ENCODE measurements around the gene OGFR. TPM values are rescaled to one million over a fixed set of nuclear protein-coding genes. Genes with fewer than 3 reads are reported as not detected.

Gene OGFR
- total RNA-seq, 1 experiment from 2014 or later: 55.0 TPM

DNA sequence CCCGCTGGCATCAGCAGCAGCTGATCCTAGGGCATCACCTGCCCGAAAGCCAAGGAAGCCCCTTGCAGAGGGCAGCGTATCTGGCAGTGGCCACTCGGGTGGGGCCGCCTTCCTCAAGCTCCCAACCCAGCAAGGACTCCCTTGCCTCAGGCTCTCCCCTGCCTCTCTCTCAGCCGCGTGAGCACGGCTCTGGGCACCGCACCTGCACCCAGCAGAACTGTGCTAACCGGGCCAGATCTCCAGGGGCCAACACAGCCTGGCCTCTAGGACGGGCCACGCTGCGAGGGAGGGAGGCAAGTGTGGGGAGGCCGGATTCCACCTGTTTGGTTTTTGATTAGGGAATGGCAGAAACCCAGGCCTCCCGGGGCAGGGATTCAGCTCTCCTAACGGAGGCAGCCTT, 20.1 kb upstream of the OGFR start:
- no peak for DNase-seq (ENCODE audit: low read depth)

DNA sequence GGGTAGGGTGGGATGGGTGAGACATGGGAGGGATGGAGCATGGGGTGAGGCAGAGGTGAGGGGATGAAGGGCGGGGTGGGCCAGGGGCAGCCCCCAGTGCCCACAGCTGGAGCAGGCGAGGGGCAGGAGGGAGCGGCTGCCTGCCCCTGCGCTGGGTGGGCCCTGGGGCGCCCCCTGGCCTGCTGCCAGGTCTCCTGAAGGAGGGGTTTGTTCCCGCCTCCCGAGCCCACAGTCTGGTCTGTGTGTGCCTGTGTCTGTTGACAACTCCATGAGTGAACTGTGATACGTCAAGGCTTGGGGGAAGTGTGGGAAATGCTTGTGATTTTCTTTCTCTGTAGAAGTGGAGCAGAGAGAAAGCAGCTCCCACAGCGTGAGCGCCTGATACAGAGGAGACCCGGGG, 19.2 kb upstream of the OGFR start:
- DNase-seq (ENCODE audit: low read depth): no peak

DNA sequence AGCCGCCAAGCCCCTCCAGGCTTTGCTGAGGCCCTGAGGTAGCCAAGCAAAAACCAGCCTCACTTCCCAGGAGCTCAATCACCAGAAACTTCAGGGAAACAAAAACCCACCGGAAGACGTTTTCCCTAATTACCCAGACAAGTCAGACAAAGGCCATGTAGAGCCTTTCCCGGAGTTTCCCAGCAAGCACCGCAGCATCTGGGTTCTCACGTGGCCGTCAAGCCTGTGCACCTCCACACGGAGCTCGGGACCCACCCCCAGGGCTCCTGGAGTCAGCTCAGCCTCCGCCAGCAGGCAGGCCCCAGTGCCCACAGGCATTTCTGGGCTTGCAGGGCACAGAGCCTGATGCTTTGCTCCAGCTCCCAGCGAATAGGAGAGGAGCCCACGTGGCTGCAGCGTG, 18.5 kb upstream of the OGFR start:
- DNase-seq (ENCODE audit: low read depth): no peak

DNA sequence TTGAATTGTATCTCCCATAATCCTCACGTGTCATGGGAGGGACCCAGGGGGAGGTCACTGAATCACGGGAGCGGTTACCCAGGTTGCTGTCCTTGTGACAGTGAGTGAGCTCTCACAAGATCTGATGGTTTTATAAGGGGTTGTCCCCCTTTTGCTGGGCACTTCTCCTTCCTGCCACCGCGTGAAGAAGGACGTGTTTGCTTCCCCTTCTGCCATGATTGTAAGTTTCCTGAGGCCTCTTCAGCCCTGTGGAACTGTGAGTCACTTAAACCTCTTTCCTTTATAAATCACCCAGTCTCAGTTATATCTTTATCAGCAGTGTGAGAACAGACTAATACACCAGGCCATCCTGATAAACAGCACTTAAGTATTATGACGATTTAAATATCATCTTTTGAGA, 17.3 kb upstream of the OGFR start:
- no peak for DNase-seq (ENCODE audit: low read depth)

DNA sequence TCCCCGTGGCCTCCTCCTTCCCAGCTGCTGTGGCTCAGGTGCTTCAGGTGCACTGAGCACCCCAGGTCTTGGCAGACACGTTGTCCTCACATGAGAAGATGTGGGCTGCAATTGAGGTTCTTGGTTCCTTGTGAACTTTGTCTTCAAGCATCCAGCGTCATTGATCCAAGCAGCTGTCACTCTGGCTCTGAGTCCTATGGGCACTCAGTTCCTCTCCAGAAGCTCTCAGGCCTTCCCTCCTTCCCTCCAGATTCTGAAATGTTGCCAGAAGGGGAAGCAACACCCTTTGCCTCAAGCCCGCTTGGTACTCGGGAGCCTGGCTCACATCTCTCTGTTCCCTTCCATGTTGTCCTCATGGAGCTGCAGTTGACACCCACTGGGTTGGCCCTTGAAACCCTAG, 16.8 kb upstream of the OGFR start:
- DNase-seq (ENCODE audit: low read depth): no peak

DNA sequence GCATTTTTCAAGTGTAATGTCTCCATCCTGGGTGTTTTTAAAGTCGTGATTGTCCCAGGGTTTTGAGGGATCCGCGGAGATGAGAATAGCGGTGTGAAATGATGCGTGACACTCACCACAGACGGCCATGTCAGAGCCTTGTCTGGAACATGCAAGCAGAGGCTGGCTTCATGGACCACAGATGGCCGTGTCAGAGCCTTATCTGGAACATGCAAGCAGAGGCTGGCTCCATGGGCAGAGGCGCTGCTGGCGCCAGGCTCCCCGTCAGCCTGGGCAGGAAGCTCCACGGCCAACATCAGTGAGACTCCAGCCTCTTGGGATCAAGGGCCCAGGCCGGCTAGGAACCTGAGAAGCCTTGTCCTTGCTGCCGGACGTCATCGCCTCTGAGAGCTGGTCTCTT, 16.0 kb upstream of the OGFR start:
- no peak for DNase-seq (ENCODE audit: low read depth)

DNA sequence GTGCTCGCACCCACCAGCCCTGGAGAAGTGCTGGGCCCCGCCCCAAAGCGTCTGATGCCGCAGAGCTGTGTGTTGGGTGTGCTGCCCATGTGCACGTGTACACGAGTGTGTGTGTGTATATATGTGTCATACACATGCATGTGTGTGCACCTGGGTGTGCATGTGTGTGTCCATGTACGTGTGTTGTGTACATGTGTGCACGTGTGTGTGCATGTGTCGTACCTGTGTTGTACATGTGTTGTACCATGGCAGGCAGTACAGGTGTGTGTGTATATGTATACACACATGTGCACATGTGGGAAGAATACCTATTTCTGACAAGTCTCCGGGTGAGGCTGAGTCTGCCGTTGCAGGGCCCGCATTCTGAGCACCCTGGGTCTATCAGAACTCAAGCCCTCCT, 14.6 kb upstream of the OGFR start:
- no peak for DNase-seq (ENCODE audit: low read depth)

DNA sequence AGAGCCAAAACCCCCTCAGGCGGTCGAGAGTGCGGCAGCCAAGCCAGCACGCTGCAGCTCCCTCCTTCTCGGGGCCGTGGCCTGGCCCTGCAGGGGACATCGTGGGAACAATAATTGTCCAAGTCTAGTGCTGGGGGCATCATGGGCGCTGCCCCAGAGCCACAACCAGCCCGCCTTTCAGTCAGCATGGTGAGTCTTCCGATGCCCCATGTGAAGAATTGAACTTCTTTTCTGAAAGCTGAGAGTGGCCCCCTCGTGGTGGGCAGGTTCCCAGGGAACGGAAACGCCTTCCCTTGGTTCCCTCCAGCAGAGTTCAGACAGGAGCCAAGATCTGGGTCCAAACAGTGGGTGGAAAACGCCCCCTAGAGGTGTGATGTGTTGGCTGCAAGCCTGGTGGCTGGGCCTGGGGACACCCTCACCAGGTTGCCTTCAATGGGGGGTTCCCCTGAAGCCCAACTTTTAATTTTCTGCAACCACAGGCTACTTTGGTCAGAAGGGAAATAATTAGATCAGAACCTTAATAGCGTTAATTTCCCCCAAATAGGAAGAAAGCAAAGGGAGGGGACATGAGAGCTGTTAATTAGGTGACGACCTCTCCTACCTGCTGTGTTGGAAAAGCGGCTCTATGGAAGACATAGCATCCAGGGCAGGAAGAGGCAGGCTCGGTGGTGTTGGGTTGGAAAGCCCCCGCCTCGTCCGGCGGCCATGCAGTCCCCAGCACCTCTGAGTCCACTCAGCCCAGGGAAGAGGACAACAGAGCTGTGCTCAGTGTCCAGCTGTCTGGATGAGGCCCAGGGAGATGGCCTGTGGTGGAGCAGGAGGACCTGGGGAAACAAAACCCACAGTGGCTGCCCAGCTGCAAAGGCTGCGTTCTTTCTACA, 13.1 kb upstream of the OGFR start:
- peak; percentile 92 for DNase-seq (ENCODE audit: low read depth)

DNA sequence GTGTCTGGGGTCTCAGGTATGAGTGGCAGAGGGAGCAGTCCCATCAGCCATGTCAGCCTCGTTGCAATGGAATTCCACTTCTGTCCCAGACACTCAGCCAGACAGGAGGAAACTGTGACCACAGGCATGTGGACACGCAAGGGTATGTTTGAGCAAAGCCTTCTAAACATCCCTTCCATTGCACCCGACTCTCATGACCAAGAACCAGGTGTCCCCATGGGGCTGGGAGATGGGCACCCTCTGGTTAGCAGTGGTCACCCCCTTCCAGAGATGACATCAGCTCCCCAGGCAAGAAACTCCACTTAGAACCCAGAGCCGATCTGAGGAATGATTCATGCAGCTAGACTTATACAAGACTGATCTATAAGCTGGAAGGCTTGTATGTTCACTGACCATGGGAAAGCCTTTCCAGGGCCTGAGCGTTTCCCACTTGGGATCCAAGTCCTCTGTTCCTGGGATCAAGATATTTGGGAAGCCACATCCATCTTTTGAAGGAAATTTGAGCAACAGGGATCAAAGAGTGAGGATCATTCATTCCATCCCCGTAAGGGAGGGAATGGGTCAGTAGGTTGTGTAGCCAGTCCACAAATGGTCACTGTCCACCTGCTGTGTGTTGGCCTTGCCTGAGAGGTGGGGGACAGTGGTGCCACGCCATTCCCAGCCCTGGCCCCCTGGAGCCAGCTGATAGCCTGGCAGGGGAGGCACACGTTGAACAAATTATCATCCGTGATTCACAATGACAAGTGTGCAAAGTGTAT, 12.3 kb upstream of the OGFR start:
- peak; percentile 72 for DNase-seq (ENCODE audit: low read depth)

DNA sequence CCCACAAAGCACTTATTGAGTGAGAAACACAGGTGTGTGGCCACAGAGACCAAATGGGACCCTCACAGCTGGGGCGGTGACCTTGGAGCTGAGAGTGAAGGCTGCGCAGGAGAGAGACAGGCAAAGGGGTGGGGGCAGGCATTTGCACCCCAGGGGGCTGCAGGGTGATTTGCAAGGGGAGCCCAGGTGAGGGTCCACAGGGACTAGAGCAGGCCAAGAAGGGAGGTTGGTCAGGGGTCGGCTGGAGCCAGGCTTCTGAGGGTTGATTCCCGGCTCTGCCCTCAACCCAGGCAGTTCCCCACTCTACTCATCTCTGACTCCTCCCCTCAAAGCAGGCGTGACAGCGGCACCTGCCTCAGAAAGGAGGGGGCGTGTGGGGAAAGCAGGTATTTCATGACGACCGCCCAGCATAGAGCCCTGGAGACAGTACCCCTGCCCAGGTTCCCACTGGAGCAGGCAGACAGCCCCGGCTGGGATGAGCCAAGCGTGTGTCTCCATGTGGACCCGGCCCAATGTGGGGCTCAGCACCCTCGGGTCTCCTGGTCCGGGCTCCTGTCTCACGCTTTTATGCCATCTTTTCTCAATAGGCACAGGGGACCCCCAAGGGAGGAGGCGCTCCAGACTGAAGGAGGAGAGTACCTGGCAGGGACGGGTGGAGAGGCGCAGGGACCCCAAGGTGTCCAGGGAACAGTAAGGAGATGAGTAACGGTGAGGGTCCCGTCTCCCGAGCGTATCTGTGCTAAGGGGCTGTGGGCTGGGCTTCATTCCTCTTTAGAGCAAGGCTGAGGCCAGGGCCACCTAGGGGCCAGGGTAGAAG, 11.5 kb upstream of the OGFR start:
- DNase-seq (ENCODE audit: low read depth): no peak

DNA sequence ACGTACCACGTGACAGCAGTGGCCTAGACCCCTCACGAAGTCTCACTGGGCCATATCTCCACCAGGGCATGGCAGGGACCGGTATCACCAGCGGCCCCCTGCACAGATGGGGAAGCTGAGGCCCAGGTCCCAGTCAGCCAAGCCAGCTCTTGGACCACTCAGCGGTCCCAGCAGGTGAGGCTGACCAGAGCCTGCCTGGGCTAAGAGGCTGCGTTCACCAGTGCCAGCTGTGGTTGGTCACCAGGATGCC, 11.0 kb upstream of the OGFR start:
- DNase-seq (ENCODE audit: low read depth): no peak

DNA sequence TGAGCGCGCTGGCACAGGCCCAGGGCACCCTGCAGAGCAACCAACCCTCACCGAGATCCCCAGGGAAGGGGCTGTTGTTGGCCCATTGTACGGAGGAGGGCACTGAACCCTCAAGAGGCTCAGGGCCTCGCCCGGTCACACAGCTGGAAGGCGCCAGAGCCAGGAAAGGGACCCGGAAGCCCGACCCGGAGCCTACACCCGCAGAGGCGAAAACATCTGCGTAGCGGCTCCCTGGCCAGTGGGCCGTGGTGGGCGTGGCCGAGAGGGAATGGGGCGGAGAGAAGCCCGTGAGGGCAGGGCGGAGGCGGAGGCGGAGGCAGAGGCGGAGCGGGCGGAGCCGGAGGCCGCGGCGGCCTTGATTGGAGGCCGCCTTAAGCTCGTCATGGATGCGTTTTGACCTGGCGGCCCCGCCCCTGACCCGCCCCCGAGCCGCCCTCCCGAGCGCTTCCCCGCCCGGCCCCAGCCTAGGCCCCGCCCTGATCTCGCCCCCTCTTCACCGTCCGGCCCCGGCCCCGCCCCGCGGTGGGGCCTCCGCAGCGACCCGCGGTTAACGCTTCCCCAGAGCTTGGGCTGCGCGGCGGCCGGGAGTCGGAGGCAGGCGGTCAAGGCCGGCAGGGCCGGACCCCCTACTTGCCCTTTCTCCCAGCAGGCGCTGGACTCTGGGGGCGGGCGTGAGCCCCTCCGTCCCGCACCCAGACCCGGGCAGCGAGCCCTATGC, 10.5 kb upstream of the OGFR start:
- peak; percentile 97 for DNase-seq (ENCODE audit: low read depth)

DNA sequence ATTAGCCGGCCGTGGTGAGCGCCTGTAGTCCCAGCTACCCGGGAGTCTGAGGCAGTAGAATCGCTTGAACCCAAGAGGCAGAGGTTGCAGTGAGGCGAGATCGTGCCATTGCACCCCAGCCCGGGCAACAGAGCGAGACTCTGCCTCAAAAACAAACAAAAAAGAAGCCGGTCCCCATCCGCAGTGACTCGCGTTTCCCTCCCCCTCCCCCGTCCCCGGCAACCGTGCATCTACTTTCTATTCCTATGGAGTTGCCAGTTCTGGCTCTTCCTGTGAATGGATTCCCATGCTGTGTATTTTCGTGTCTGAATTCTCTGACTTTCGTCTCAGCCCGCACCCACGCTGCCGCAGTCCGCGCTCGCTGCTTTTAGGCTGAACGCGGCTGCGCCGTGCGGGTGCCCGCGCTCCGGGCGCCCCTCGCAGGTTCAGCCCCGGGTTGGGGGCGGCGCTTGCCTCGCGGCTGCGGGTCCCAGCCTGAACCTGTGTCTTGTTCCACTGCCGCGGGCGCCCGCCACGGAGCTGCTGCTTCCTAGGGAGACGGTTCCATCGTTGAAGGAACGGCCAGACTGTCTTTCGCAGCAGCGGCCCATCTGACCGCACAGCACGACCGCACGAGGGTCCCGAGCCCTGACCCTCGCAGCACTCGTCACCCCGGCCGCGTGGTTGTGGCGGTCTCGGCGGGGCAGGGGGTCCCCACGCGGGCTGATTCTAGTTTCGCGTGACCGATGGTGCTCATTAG, 9.4 kb upstream of the OGFR start:
- DNase-seq (ENCODE audit: low read depth): peak; percentile 67

DNA sequence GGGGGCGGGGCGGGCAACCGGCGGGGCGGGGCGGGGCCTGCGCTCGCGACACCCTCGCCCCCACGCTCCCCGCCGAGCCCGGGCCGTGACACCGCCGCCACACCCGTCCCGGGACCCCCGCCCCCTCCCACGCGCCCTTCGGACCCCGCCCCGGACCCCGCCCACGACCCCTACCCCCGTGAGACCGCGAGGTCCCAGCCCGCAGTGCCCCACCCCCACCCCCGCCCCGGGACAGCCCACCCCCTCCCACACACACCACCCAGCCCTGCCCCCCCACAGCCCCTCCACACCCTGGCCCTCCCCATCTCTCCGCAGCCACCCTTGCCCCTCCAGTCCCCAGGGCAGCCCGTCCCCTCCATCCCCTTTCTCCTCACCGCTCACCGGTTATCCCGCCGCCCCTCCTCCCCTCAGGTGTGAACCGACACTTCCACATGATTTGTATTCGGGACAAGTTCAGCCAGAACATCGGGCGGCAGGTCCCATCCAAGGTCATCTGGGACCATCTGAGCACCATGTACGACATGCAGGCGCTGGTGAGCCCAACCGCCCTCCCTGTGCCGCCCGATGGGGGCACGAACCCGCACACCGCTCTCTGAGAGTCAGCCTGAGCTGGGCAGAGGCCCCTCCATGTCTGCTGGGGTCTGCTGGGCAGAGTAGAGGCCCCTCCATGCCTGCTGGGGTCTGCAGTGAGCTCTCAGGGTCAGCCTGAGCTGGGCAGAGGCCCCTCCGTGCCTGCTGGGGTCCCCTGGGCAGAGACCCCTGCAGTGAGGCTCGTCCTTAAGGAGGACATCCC, 7.7 kb upstream of the OGFR start:
- DNase-seq (ENCODE audit: low read depth): no peak

DNA sequence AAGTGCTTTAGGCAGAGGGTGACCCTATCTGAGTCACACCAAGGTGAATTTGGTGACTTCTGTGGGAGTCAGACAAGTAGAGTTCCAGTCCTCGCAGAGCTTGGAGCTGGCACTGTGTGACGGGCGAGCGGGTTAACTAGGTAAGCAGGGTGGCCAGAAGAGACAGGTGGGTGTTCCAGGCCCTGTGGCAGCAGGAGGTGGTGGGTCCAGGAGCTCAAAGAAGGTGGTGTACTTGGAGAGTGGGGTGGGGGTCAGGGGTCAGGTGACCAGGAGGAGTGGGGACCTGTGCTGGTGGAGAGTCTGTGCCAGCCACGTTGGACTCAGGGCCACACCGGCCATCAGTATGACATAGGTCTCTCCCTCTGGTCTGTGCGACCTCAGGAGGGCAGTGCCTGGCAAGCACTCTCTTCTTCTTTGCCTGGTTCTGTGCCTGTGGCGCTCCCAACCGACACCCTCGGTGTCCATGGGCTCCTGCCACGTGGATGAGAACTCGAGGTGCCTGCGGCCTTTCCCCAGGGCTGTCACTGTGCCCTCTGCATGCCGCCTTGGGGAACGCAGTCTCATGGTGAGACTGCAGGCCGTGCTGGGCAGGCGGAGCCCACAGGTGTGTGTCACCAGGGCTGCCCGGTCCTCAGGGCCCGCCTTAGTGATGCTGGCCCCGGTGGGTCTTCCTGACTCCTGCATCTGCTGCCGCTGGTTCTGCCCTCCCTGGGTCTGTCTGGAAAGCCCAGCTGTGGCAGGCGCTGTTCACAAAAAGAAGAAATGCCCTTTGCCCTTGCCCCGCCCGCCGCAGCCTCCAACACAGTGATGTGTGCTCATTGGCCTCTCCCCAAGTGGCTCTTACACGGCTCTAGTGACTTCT, 6.7 kb upstream of the OGFR start:
- no peak for DNase-seq (ENCODE audit: low read depth)

DNA sequence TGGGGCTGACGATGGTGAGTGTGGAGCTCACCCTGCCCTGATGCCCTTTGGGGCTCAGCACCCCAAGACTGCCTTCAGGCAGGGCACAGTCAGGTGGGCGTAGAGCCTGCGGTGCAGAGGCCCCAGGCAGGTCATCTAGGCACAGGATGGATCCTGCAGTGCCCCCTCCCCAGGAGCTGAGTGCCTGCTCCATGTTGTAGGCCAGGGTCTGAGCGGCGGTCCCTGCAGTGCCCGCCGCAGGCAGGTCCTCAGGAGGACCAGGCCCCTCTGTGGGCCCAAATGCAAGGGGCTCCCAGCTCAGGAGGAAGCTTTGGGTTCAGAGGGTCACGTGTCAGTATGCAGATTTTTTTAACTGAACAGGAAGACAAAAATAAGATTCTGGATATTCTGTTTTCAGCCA, 5.6 kb upstream of the OGFR start:
- DNase-seq (ENCODE audit: low read depth): no peak

DNA sequence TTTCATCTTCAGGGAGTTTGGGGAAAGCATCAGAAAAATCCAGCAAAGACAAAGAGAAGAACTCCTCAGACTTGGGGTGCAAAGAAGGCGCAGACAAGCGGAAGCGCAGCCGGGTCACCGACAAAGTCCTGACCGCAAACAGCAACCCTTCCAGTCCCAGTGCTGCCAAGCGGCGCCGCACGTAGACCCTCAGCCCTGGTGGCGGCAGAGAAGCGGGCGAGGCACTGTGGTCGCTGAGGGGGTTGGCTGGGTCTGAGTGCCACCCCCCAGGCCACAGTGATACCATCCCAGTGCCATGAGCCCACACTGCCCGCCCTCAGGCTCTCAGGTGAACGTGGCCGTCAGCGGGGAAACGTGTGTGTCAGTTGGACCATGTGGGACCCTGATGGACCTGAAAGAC, 5.2 kb upstream of the OGFR start:
- DNase-seq (ENCODE audit: low read depth): no peak

DNA sequence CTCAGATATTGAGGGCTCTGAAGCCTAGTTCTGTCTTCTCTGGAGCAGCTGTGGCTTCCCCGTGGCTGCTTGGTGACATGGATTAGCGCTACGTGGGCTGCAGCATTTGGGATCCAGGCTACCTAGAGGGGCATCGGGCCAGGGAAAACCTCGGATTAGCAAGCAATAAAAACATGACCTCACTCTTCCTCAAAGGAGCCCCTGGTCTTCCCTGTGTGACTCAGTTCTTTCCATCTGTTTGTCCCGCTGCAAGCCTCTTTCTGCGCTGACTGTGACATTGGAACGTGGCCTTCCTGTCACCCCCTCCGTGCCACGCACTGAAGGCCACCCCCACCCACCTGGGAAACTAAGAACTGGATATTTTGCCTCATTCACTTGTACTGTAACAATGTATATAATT, 4.8 kb upstream of the OGFR start:
- DNase-seq (ENCODE audit: low read depth): no peak
